KMS-11 (cell line): ENCODE data around the gene ITGA7.

Experiments
- H2AFZ ChIP-seq: fragments of 200-600 bp; sonication (generic); 2 replicates; pipeline ENCODE4 v1.6.1; 2016; ENCODE audit warnings: antibody characterized with exemption, mixed run types, low read depth
- H3K27ac ChIP-seq: fragments of 200-600 bp; sonication (generic); 2 replicates; pipeline ENCODE4 v1.6.1; 2016; ENCODE audit warnings: mild to moderate bottlenecking, mixed run types
- H3K27me3 ChIP-seq: fragments of 200-600 bp; sonication (generic); 2 replicates; pipeline ENCODE4 v1.6.1; 2017; ENCODE audit warnings: mild to moderate bottlenecking, low read depth, mixed run types, moderate library complexity; ENCODE audit not compliant: insufficient read depth
- H3K36me3 ChIP-seq: fragments of 200-600 bp; sonication (generic); 2 replicates; pipeline ENCODE4 v1.6.1; 2017; ENCODE audit warnings: mild to moderate bottlenecking, mixed run types; ENCODE audit not compliant: insufficient read depth
- H3K4me1 ChIP-seq: fragments of 200-600 bp; sonication (generic); 2 replicates; pipeline ENCODE4 v1.6.1; 2016; ENCODE audit warnings: mild to moderate bottlenecking, low read depth, mixed run types; ENCODE audit not compliant: poor library complexity, severe bottlenecking
- H3K4me2 ChIP-seq: fragments of 200-600 bp; sonication (generic); 2 replicates; pipeline ENCODE4 v1.7.0; 2016; ENCODE audit warnings: mild to moderate bottlenecking, mixed run types
- H3K4me3 ChIP-seq: fragments of 200-600 bp; sonication (generic); IDR thresholded peaks from 2 replicates; pipeline ENCODE4 v1.6.1; 2017; ENCODE audit warnings: low read depth, low read length, mixed read lengths; ENCODE audit not compliant: insufficient read depth
- H3K79me2 ChIP-seq: fragments of 200-600 bp; sonication (generic); 2 replicates; pipeline ENCODE4 v1.6.1; 2016; ENCODE audit warnings: low read depth, mixed run types; ENCODE audit not compliant: insufficient read depth
- H3K9ac ChIP-seq: fragments of 200-600 bp; sonication (generic); 2 replicates; pipeline ENCODE4 v1.6.1; 2016; ENCODE audit warnings: mild to moderate bottlenecking, mixed run types
- H4K20me1 ChIP-seq: fragments of 200-600 bp; sonication (generic); 2 replicates; pipeline ENCODE4 v1.6.1; 2016; ENCODE audit warnings: mild to moderate bottlenecking, mixed run types; ENCODE audit not compliant: insufficient read depth
- CTCF ChIP-seq: fragments of 200-600 bp; sonication (generic); conservative IDR thresholded peaks from 2 replicates; pipeline ENCODE4 v1.6.1; 2017; ENCODE audit warnings: low read depth, mild to moderate bottlenecking, antibody characterized with exemption, low read length, moderate library complexity, mixed read lengths

The ITGA7 gene

GRCh38 chr12:55663391-55663790 lies 44.3 kb downstream of the ITGA7 start:
- Histone ChIP-seq H3K4me3 (no peak overlapping the region), H3K4me1 (no peaks in the 10 kb centered on the region), H3K27ac (no peak overlapping the region), H3K27me3 (no peaks in the 10 kb centered on the region; the same call in 1 of the 2 replicates), H3K36me3 (no peaks in the 10 kb centered on the region), H3K79me2 (no peaks in the 10 kb centered on the region), H3K4me2 (no peak overlapping the region), H2AFZ (no peak overlapping the region), H4K20me1 (no peaks in the 10 kb centered on the region), H3K9ac (no peak overlapping the region)
- TF ChIP-seq CTCF, result no peak

DNA sequence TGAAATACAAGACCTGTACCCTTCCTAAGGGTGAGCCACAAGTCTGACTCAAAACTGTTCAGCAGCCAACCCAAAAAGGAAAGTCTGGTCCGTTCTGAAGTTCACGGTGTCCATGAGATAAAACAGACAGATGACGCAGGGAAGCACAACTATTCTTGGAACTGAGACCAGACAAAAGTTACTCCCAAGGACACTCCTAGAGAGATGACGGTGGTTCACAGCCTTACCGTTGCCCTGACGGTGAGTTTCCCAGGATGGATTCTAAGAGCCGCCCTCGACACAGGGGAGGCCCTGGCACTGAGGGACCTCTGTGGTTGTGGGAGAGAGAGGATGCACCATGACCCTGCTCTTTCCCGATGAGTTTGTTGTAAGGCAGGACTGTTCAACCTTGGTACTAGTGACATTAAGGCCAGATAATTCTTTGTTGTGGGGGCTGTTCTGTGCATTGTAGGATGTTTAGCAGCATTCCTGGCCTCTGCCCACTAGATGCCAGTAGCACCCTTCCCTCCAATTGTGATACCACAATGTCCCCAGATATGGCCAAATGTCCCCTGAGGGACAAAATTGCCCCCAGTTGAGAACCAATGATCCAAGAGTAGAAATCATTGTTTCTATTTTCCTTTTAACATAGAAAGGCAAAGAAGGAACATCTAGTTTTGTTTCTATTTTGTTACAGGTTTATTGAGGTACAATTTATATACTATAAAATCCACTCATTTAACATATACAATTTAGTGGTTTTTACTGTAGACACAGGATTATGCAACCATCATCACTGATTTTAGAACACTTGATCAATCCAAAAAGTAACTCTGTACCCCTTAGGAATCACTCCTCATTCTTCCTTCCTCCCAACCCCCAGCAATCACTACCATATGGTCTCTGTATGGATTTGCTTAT lies 48.0 kb downstream of the ITGA7 start:
- no peak overlapping the region for H2AFZ ChIP-seq
- H3K27me3 ChIP-seq, result no peaks in the 10 kb centered on the region; the same call in 1 of the 2 replicates
- H3K9ac ChIP-seq, result no peak overlapping the region
- no peak overlapping the region for H3K4me2 ChIP-seq
- no peak overlapping the region for H3K4me3 ChIP-seq
- H3K27ac ChIP-seq, result no peak overlapping the region
- H3K4me1 ChIP-seq, result no peaks in the 10 kb centered on the region
- peak; percentile 47 for TF ChIP-seq CTCF
- no peaks in the 10 kb centered on the region for H3K36me3 ChIP-seq
- H3K79me2 ChIP-seq, result no peaks in the 10 kb centered on the region
- H4K20me1 ChIP-seq, result no peaks in the 10 kb centered on the region

DNA sequence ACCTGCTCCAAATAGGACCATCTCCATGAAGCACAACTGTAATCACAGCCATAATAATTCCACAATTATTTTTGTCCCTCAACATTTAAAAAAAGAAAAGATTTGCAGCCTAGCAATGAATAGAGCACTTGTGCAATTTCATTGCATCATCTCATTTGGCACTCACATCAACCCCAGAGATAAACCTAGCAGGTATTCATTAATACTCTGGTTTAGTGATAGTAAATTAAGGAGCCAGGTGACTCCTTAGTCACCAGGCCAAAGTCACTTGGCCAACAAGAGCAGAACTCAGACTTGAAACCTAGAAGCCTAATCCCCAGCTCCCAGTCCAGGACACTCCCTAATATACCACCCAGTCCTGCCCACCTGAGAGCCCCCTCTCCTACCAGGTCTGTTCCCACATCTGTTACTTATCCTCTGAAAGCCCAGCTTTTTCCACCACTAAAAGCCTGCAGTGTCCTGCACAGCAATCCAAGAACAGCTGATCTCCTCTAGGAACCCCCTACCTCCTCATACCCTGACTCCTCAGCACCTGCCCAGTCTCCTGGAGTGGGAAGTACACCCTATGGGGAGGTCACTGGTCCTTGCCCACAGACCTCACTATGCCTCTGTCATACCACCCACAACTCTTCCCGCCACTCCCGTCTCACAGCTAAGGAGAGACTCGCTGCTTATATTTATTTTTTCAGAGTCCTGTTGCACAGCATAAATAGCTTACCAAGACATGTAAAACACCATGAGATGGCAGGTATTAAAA lies 48.9 kb downstream of the ITGA7 start:
- Histone ChIP-seq H3K27me3 (no peaks in the 10 kb centered on the region; the same call in 1 of the 2 replicates), H3K9ac (no peak overlapping the region), H3K4me1 (no peaks in the 10 kb centered on the region), H3K27ac (no peak overlapping the region), H4K20me1 (no peaks in the 10 kb centered on the region), H2AFZ (no peak overlapping the region), H3K4me3 (no peak overlapping the region), H3K4me2 (no peak overlapping the region), H3K79me2 (no peaks in the 10 kb centered on the region), H3K36me3 (no peaks in the 10 kb centered on the region)
- TF ChIP-seq CTCF, result no peak

GRCh38 chr12:55658212-55658611 lies 49.5 kb downstream of the ITGA7 start:
- H3K9ac ChIP-seq, result no peak overlapping the region
- H3K27me3 ChIP-seq, result no peaks in the 10 kb centered on the region; the same call in 1 of the 2 replicates
- no peaks in the 10 kb centered on the region for H3K79me2 ChIP-seq
- no peak for TF ChIP-seq CTCF
- H3K36me3 ChIP-seq, result no peaks in the 10 kb centered on the region
- H4K20me1 ChIP-seq, result no peaks in the 10 kb centered on the region
- H3K4me1 ChIP-seq, result no peaks in the 10 kb centered on the region
- H3K27ac ChIP-seq, result no peak overlapping the region
- H3K4me3 ChIP-seq, result no peak overlapping the region
- no peak overlapping the region for H3K4me2 ChIP-seq
- no peak overlapping the region for H2AFZ ChIP-seq
